ENCODE data around the gene NRIP3.
"Not testable (repeated sequence)": the region's sequence is repeated elsewhere in the genome, so short reads cannot be mapped to it uniquely, and the experiment has no call there.

Gene NRIP3

GRCh38 chr11:8967184-8967583 is 36.6 kb downstream of the NRIP3 start:
- DNase-seq: no peak

- peak; percentile 51 for DNase-seq
Observed at GRCh38 chr11:8964324-8965320, 39.2 kb downstream of the NRIP3 start, which contains the start of gene TMEM9B. Gene TMEM9B, minus strand, starts transcription at chr11:8964442. Its CDS starts 129 bp downstream, at chr11:8964313.

- peak; percentile 52 for DNase-seq
Observed at GRCh38 chr11:8963569-8964323, 40.1 kb downstream of the NRIP3 start.

- DNase-seq: no peak
Observed at GRCh38 chr11:8962841-8963240, 41.0 kb downstream of the NRIP3 start.

- no peak for DNase-seq
Observed at GRCh38 chr11:8961401-8961800, 42.4 kb downstream of the NRIP3 start.

DNA sequence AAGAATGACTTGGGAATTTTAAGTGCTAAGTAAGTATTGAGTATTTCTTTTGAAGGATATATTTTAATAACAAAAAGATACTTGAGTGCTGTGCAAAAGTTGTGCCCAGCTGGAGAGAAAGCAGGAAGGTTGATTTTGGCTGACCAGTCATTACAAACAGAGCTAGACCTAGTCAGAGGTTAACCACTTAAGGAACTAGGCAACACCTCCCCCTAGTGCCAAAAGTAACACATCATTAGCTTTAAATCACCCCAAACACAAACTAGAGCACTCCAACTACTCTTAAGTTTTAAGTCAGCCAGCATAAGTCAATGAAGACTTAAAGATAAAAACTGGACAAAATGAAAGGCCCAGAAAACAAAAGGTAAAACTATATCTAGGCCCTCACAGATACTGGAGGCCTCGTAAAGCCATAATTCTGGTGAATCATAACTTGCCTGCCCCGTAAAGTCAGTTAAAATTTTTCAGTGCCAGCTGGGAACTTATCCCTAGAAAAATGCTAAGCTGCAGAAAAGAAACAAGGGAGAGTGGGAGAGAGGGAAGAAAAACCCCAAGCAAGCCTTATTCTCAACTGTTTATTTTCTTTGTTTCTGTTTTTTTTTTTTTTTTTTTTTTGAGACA is 44.1 kb downstream of the NRIP3 start:
- DNase-seq: no peak

DNA sequence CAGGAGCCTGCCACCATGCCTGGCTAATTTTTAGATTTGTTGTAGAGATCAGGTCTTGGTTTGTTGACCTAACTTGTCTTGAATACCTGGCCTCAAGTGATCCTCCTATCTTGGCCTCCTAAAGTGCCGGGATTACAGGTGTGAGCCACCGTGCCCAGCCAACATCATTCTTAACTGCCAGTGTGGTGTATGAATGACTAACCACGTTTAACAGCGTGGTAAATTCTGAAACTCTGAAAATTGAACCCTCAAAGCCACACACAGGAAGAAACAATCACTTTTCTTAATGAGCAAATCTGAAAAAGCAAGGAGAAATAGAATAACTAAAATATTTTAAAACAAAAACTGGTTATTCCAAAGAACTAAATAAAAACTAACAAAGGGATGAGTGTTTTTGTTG is 46.9 kb downstream of the NRIP3 start:
- no peak for DNase-seq

DNA sequence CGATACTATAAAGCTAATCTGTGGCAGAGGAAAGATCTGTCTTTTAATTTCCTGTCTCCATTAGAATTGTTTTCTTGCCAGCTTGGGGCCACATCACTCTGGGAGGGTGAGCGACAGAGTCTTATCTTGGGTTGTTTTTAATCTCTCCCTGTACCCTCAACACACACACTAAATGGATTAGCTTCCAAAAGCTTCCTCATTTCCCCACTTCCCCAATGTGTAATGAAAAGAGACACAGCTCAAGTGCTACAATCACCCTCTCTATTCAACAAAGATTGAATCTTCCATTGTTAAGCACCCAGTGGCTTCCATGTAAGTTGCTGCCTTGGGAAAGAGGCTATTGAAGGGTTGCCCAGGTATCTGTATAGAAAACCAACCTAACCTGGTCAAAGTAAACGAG is 54.9 kb downstream of the NRIP3 start:
- DNase-seq: no peak

GRCh38 chr11:8947230-8947943 is 56.4 kb downstream of the NRIP3 start:
- no peak for DNase-seq

DNA sequence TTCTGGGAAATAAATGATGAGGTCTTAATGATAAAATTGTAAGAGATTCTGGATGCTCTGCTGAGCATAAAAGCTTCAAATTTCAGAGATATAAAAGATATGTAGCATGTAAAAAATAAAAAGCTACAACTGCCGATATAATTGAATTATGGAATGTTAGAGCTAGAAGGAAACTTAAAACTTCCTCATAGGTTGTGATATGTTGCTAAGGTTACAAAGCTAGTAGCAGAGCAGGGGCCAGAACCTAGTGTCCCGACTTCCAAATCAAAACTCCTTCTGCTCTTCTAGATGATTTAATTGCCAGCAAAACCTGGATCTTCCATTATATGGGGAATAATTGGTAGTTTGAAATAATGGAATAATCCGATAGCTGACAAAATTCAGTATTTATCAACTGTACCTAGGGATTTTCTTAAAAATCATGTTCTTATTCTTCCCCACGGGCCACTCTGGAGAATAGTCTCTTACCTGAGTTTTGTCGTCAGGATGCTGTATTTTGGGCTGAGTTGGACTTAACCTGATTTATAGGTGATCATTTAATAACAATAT is 61.2 kb downstream of the NRIP3 start, which contains the start of gene ASCL3:
TSS of gene ASCL3 (minus strand) at position 499 of the 549 bp plus-strand sequence. CDS start 4,855 bp downstream, outside the sequence.
- DNase-seq: no peak

GRCh38 chr11:8941341-8942103 is 62.3 kb downstream of the NRIP3 start:
- DNase-seq: no peak

DNA sequence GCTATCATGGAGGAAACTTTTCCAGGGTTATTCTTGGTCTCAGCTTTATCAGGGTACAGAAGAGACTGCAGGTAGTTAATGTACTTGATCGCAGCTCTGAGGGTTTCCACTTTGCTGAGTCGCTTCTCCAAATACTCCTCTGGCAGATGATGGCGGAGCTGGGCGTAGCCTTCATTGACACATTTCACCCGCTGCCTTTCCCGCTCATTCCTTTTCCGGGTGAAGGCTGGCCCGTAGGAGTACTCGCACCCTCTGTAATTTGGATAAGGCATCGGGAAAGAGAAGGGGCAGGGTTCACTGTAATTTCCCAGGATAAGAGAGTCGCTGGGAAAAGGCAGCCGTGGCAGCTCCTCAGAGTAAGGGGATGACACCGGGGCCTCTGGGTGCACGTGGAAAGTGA is 66.1 kb downstream of the NRIP3 start:
- no peak for DNase-seq

DNA sequence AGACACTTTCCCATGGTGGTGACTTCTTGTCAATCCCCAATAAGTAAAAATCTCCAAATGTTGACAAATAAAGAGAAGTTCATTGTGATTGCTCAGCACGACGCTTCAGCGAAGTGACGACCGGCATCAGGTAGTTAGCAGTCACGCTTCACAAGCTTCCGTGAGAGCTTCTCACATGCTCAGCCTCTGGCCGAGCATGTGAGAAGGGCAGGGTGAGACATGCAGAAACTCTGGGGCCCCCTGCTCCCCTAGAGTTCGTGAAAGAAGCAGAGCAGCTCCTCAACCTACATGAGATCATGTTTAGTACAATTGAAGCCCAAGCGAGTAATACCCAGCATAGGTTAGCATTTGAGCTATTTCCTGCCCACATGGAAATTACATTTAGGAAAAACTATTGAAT is 66.6 kb downstream of the NRIP3 start:
- no peak for DNase-seq

- DNase-seq: not testable (repeated sequence)
Observed at GRCh38 chr11:8935789-8936188, 68.0 kb downstream of the NRIP3 start.

DNA sequence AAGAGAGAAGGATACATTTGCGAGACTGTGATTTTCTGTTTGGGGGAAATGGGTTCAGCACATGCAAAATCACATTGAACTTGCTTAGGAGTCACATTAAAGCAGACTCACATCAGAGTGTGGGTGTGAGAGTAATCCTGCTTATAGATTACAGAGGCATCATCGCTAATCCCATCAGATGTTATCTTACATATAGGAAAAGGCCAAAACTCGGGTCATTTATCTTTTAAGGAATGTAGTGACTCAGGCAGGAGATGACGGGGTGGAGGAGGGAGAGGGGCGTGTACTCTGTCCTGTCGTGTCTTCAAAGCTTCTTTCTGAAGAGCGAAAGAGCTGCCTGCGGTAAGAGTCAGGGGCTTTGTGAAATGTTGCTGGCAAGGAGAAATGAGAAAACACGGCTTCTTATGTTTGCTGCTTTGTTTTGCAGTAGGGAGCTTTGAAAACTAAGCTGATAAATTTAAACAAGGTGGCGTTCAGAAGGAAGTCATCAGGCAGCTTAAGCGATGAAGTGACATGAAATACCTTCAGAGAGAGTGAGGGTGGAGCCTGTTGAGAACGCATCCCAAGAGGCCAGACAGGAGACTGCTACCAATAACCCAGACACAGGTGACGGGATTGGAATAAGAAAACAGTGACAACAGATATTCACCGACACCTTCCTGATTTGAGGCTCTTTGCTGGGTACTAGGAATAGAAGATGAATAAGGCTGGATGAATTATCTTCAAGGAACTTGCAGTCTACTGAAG is 68.9 kb downstream of the NRIP3 start:
- no peak for DNase-seq

GRCh38 chr11:8933931-8934330 is 69.9 kb downstream of the NRIP3 start:
- DNase-seq: no peak

DNA sequence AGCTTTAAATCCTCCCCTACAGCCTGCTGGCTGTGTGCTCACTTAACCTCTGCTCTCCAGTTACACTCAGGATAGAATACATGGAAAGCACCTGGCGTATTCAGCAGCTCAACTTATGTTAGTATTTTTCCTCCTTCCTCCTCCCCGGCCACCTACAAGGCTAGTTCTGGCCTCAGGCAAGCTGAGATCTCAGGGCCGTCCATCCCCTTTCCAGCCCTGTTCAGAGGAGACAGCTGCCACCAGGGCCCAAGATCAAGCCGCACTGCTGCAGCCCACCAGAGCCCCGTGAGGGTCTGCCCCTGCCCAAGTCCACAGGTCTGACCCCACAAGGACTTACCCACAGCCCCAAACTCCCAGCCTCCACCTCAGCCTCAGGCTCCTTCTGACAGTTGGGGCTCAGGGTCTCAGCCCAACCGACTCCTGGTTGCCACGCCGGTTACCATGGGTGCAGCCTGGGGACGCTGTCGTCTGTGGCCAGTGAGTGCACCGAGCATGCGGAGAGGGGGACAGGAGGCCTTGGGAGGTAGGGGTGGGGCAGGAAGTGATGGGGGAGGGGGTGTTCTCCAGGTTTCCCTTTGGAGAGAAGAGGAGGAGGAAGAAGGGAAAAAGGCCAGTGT is 71.1 kb downstream of the NRIP3 start, which contains the start of gene C11orf16:
TSS of gene C11orf16 (minus strand) at position 384 of the 617 bp plus-strand sequence. CDS start 639 bp downstream, outside the sequence.
- DNase-seq: no peak

Measured in effector CD8-positive, alpha-beta T cell (primary cell).